HL-60 (cell line): Measurements from ENCODE around the gene FMN1.

ENCODE experiments used
- DNase-seq, 2 experiments: peaks; one replicate each; pipeline ENCODE4 v3.0.0-alpha.2; 2010 to 2020; ENCODE audit warnings: low read depth in 1 of 2, low spot score in 1 of 2
- H3K27ac ChIP-seq: fragments of 250-450 bp; sonication (Bioruptor Pico); replicated peaks from 2 replicates; pipeline ENCODE4 v1.5.1; 2020; ENCODE audit warnings: mild to moderate bottlenecking, moderate library complexity
- H3K27me3 ChIP-seq: fragments of 250-450 bp; sonication (Bioruptor Pico); 2 replicates; pipeline ENCODE4 v1.5.1; 2021; ENCODE audit warnings: mild to moderate bottlenecking, moderate library complexity; ENCODE audit not compliant: insufficient read depth, poor library complexity, severe bottlenecking
- H3K4me3 ChIP-seq: replicated peaks from 2 replicates; pipeline ENCODE4 v1.5.1; 2011; ENCODE audit warnings: mild to moderate bottlenecking, control low read depth, low read length; ENCODE audit not compliant: insufficient read depth
- CTCF ChIP-seq: IDR thresholded peaks from one replicate; pipeline ENCODE4 v1.5.1; 2011; ENCODE audit warnings: low read length, control low read depth, inconsistent platforms; ENCODE audit not compliant: insufficient read depth
- GABPA ChIP-seq: IDR thresholded peaks from 2 replicates; pipeline ENCODE4 v1.6.1; 2012; ENCODE audit warnings: low read depth
- POLR2AphosphoS5 ChIP-seq: IDR thresholded peaks from 2 replicates; pipeline ENCODE4 v1.6.1; 2012; ENCODE audit warnings: low read depth
- REST ChIP-seq: IDR thresholded peaks from 2 replicates; pipeline ENCODE4 v1.6.1; 2012; ENCODE audit warnings: low read depth; ENCODE audit not compliant: insufficient replicate concordance
- SPI1 ChIP-seq: IDR thresholded peaks from 2 replicates; pipeline ENCODE4 v1.6.1; 2012; ENCODE audit warnings: low read depth, mild to moderate bottlenecking, borderline replicate concordance

FMN1 gene

GRCh38 chr15:32830241-32830640 lies 364.3 kb downstream of the FMN1 start:
- no peak for TF ChIP-seq GABPA
- TF ChIP-seq CTCF = no peak
- TF ChIP-seq REST = no peak
- no peak for TF ChIP-seq SPI1
- no peak for TF ChIP-seq POLR2AphosphoS5
- Histone ChIP-seq H3K27ac (no peak overlapping the region), H3K4me3 (no peak overlapping the region), H3K27me3 (no peaks in the 10 kb centered on the region)
- no peak for DNase-seq

GRCh38 chr15:32829436-32829835 lies 365.1 kb downstream of the FMN1 start:
- Histone ChIP-seq H3K4me3 (no peak overlapping the region), H3K27me3 (no peaks in the 10 kb centered on the region), H3K27ac (no peak overlapping the region)
- DNase-seq = no peak
- TF ChIP-seq CTCF (no peak), POLR2AphosphoS5 (no peak), REST (no peak), GABPA (no peak), SPI1 (no peak)

- Histone ChIP-seq H3K27ac (no peak overlapping the region), H3K27me3 (no peaks in the 10 kb centered on the region), H3K4me3 (no peak overlapping the region)
- TF ChIP-seq POLR2AphosphoS5 (no peak), SPI1 (no peak)
- no peak for DNase-seq
Observed at GRCh38 chr15:32828507-32829186, 365.9 kb downstream of the FMN1 start.

- TF ChIP-seq REST (no peak), CTCF (no peak), SPI1 (no peak), POLR2AphosphoS5 (no peak), GABPA (no peak)
- no peak for DNase-seq
- Histone ChIP-seq H3K27ac (no peak overlapping the region), H3K27me3 (no peaks in the 10 kb centered on the region), H3K4me3 (no peak overlapping the region)
Observed at GRCh38 chr15:32826685-32827084, 367.8 kb downstream of the FMN1 start.
